Uterus (tissue), 2 donors: ENCODE data around the gene CPA3.

ENCODE experiments used
- POLR2A ChIP-seq, 2 donors: fragments of 450-650 bp; IDR thresholded peaks; one replicate each; pipeline ENCODE4 v1.6.1; 2016; ENCODE audit warnings: antibody characterized with exemption in 2 of 2, mild to moderate bottlenecking in 1 of 2, moderate library complexity in 1 of 2
- TF ChIP-seq, protein P1 (sequence below), 4 experiments: fragments of 200-600 bp in 2 of 4; fragments of 450-650 bp in 2 of 4; sonication (generic) in 2 of 4; IDR thresholded peaks; one replicate each; pipeline ENCODE4 v1.5.1; 2016 to 2019; ENCODE audit warnings: antibody characterized with exemption in 4 of 4, mild to moderate bottlenecking in 2 of 4, moderate library complexity in 1 of 4

DNA sequence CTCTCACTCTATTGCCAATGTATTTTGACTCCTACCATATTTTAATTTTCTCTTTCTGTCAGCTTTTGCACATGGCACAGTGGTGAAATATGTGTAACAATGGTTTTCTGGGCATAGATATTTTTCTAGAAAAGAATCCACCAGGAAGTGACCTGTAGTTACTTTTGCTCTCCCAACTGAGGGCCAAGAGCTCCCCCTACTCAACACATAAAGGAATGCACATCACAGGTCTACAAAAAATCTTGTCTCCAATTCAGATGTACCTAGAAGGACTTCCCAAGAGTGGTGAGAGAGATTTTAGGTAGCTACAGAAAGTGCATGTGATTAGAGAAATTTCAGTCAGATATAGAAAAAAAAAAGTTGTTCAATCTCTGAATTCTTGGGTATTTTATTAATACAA is 15.6 kb downstream of the CPA3 start:
- TF ChIP-seq, protein P1, sequence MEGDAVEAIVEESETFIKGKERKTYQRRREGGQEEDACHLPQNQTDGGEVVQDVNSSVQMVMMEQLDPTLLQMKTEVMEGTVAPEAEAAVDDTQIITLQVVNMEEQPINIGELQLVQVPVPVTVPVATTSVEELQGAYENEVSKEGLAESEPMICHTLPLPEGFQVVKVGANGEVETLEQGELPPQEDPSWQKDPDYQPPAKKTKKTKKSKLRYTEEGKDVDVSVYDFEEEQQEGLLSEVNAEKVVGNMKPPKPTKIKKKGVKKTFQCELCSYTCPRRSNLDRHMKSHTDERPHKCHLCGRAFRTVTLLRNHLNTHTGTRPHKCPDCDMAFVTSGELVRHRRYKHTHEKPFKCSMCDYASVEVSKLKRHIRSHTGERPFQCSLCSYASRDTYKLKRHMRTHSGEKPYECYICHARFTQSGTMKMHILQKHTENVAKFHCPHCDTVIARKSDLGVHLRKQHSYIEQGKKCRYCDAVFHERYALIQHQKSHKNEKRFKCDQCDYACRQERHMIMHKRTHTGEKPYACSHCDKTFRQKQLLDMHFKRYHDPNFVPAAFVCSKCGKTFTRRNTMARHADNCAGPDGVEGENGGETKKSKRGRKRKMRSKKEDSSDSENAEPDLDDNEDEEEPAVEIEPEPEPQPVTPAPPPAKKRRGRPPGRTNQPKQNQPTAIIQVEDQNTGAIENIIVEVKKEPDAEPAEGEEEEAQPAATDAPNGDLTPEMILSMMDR (IDR thresholded peaks at IDR 0.05): no peak
- no peak for TF ChIP-seq POLR2A (IDR thresholded peaks at IDR 0.05)
